Spinal cord (tissue), 10 donors: ENCODE results near the gene DNM2. TPM values are rescaled to one million over a fixed set of nuclear protein-coding genes. Genes with fewer than 3 reads are reported as not detected.
"Not testable (repeated sequence)": the region's sequence is repeated elsewhere in the genome, so short reads cannot be mapped to it uniquely, and the experiment has no call there.

Experiments
- DNase-seq, 6 donors: peaks; one replicate each; pipeline versions ENCODE4 v3.0.0 to v3.0.0-alpha.2; 2013 to 2015; ENCODE audit warnings: low spot score in 6 of 6, low read depth in 4 of 6
- H3K27ac ChIP-seq: one replicate; pipeline ENCODE4 v1.5.1; 2013; ENCODE audit warnings: low read depth, low read length, control low read depth
- H3K27me3 ChIP-seq: one replicate; pipeline ENCODE4 v1.6.1; 2013; ENCODE audit warnings: low read length; ENCODE audit not compliant: control insufficient read depth, insufficient read depth
- H3K36me3 ChIP-seq: one replicate; pipeline ENCODE4 v1.6.1; 2013; ENCODE audit warnings: low read length; ENCODE audit not compliant: control insufficient read depth, insufficient read depth
- H3K4me1 ChIP-seq: one replicate; pipeline ENCODE4 v1.6.1; 2013; ENCODE audit warnings: low read length; ENCODE audit not compliant: control insufficient read depth, insufficient read depth
- H3K4me3 ChIP-seq: one replicate; pipeline ENCODE4 v1.5.1; 2013; ENCODE audit warnings: low read depth, low read length, control low read depth
- H3K9me3 ChIP-seq: one replicate; pipeline ENCODE4 v1.6.1; 2013; ENCODE audit warnings: low read length; ENCODE audit not compliant: control insufficient read depth, insufficient read depth
- whole genome bisulfite sequencing: methylation state at CpG from one replicate; pipeline ENCODE4 v1.1.5; 2013; ENCODE audit warnings: missing lambda C conversion rate; ENCODE audit not compliant: insufficient coverage; 5-methylcytosine and 5-hydroxymethylcytosine counted together
- polyA plus RNA-seq, 2 donors: library from polyadenylated mRNA; unstranded; fragments of 120-200 nt; gene quantifications; one replicate each; pipeline ENCODE4 v1.2.1, GENCODE V29; 2013; ENCODE audit not compliant: insufficient read length in 2 of 2
- total RNA-seq, 2 donors: library from RNA; depleted of rRNA in 1 of 2; stranded (reverse); fragments of 120-200 nt in 1 of 2; fragments of >200 nt in 1 of 2; gene quantifications; one replicate each; pipeline versions ENCODE4 v1.2.3 to v1.2.4, GENCODE V29; 2013 to 2014
- donor health status: healthy.

DNM2 gene
- total and polyA plus RNA-seq, 4 donors, result 59.2 to 111 (median 85.0) TPM

- H3K9me3 ChIP-seq, result peaks cover 2% of the 10 kb centered on the region
- no peak overlapping the region for H3K4me3 ChIP-seq
- H3K27me3 ChIP-seq, result no peaks in the 10 kb centered on the region
- H3K36me3 ChIP-seq, result peaks cover 14% of the 10 kb centered on the region
- H3K27ac ChIP-seq, result no peak overlapping the region
- no peak for DNase-seq
- peaks cover 6% of the 10 kb centered on the region for H3K4me1 ChIP-seq
- WGBS, result 88% methylated on average over 2 of the region's 6 CpGs
Observed at GRCh38 chr19:10736189-10736588, 18.3 kb downstream of the DNM2 start.

- H3K4me3 ChIP-seq, result no peak overlapping the region
- no peak for DNase-seq
- H3K27me3 ChIP-seq, result no peaks in the 10 kb centered on the region
- H3K4me1 ChIP-seq, result peaks cover 1% of the 10 kb centered on the region
- H3K36me3 ChIP-seq, result peaks cover 11% of the 10 kb centered on the region
- WGBS, result 78% methylated on average over 6 of the region's 9 CpGs
- peaks cover 2% of the 10 kb centered on the region for H3K9me3 ChIP-seq
- H3K27ac ChIP-seq, result no peak overlapping the region
Observed at GRCh38 chr19:10736916-10737551, 19.2 kb downstream of the DNM2 start.

GRCh38 chr19:10737722-10738121, 19.8 kb downstream of the DNM2 start:
- Histone ChIP-seq H3K36me3 (peaks cover 11% of the 10 kb centered on the region), H3K9me3 (peaks cover 2% of the 10 kb centered on the region), H3K27me3 (no peaks in the 10 kb centered on the region), H3K4me3 (no peak overlapping the region), H3K4me1 (peaks cover 8% of the 10 kb centered on the region), H3K27ac (no peak overlapping the region)
- 95% methylated on average over 9 of the region's 9 CpGs for WGBS
- no peak for DNase-seq

GRCh38 chr19:10740798-10741197, 22.9 kb downstream of the DNM2 start:
- no peaks in the 10 kb centered on the region for H3K27me3 ChIP-seq
- no peak overlapping the region for H3K4me3 ChIP-seq
- H3K9me3 ChIP-seq, result peaks cover 2% of the 10 kb centered on the region
- DNase-seq, result no peak
- H3K36me3 ChIP-seq, result peaks cover 2% of the 10 kb centered on the region
- H3K4me1 ChIP-seq, result peaks cover 19% of the 10 kb centered on the region
- WGBS, result no CpG with 5 or more reads among the region's 3 CpGs
- no peak overlapping the region for H3K27ac ChIP-seq

- Histone ChIP-seq H3K27me3 (no peaks in the 10 kb centered on the region), H3K36me3 (peaks cover 5% of the 10 kb centered on the region), H3K27ac (no peak overlapping the region), H3K4me3 (no peak overlapping the region), H3K4me1 (peaks cover 22% of the 10 kb centered on the region), H3K9me3 (peaks cover 2% of the 10 kb centered on the region)
- no peak for DNase-seq
- WGBS, result 83% methylated on average over 1 of the region's 4 CpGs
Observed at GRCh38 chr19:10742476-10742875, 24.6 kb downstream of the DNM2 start.

GRCh38 chr19:10744253-10744798, 26.4 kb downstream of the DNM2 start:
- Histone ChIP-seq H3K36me3 (peaks cover 17% of the 10 kb centered on the region), H3K9me3 (no peaks in the 10 kb centered on the region), H3K27me3 (no peaks in the 10 kb centered on the region), H3K27ac (no peak overlapping the region), H3K4me1 (peaks cover 41% of the 10 kb centered on the region), H3K4me3 (no peak overlapping the region)
- no peak for DNase-seq
- 84% methylated on average over 11 of the region's 11 CpGs for WGBS

GRCh38 chr19:10744801-10745293, 27.0 kb downstream of the DNM2 start:
- Histone ChIP-seq H3K4me1 (peaks cover 42% of the 10 kb centered on the region), H3K36me3 (peaks cover 18% of the 10 kb centered on the region), H3K27ac (no peak overlapping the region), H3K9me3 (no peaks in the 10 kb centered on the region), H3K27me3 (no peaks in the 10 kb centered on the region), H3K4me3 (no peak overlapping the region)
- no peak for DNase-seq
- 89% methylated on average over 12 of the region's 12 CpGs for WGBS

- H3K4me1 ChIP-seq, result peaks cover 52% of the 10 kb centered on the region
- DNase-seq, H3K9me3 ChIP-seq, H3K4me3 ChIP-seq, H3K27ac ChIP-seq, H3K27me3 ChIP-seq: not testable (repeated sequence)
- H3K36me3 ChIP-seq, result peaks cover 18% of the 10 kb centered on the region
- WGBS, result 100% methylated on average over 3 of the region's 8 CpGs
Observed at GRCh38 chr19:10746437-10746836, 28.6 kb downstream of the DNM2 start.

GRCh38 chr19:10747271-10747670, 29.4 kb downstream of the DNM2 start:
- Histone ChIP-seq H3K4me1 (peaks cover 56% of the 10 kb centered on the region), H3K4me3 (no peak overlapping the region), H3K27ac (no peak overlapping the region), H3K27me3 (no peaks in the 10 kb centered on the region), H3K9me3 (no peaks in the 10 kb centered on the region), H3K36me3 (peaks cover 18% of the 10 kb centered on the region)
- DNase-seq, result no peak
- 76% methylated on average over 6 of the region's 6 CpGs for WGBS

GRCh38 chr19:10747674-10748073, 29.8 kb downstream of the DNM2 start:
- no peak overlapping the region for H3K27ac ChIP-seq

More at GRCh38 chr19:10747674-10748073, 29.8 kb downstream of the DNM2 start:
- 92% methylated on average over 6 of the region's 8 CpGs for WGBS
- Histone ChIP-seq H3K36me3 (peaks cover 18% of the 10 kb centered on the region), H3K4me1 (peaks cover 56% of the 10 kb centered on the region), H3K9me3 (no peaks in the 10 kb centered on the region), H3K27me3 (no peaks in the 10 kb centered on the region), H3K4me3 (no peak overlapping the region)
- DNase-seq, result no peak
